Epithelial cell of esophagus (primary cell): Measurements from ENCODE around the gene PRRC2B.

Experiments used
- DNase-seq: peaks from one replicate; pipeline ENCODE4 v3.0.0; 2010; ENCODE audit warnings: low read depth
- H3K4me3 ChIP-seq: 2 replicates; pipeline ENCODE4 v1.5.1; 2011; ENCODE audit warnings: mild to moderate bottlenecking, low read length, control low read depth
- CTCF ChIP-seq: IDR thresholded peaks from 2 replicates; pipeline ENCODE4 v1.5.1; 2011; ENCODE audit warnings: low read depth, mild to moderate bottlenecking, low read length, control low read depth, inconsistent platforms; ENCODE audit not compliant: insufficient read depth; ENCODE audit errors: missing control alignments

Gene PRRC2B

GRCh38 chr9:131398204-131398603 lies 4.3 kb downstream of the PRRC2B start:
- peak overlapping the region; percentile 4 for H3K4me3 ChIP-seq
- no peak for DNase-seq
- no peak for TF ChIP-seq CTCF

- no peak for TF ChIP-seq CTCF
- H3K4me3 ChIP-seq: no peak overlapping the region
- DNase-seq: no peak
Measured at GRCh38 chr9:131399972-131400371, 6.1 kb downstream of the PRRC2B start.

- no peak for DNase-seq
- no peak for TF ChIP-seq CTCF
- H3K4me3 ChIP-seq: no peak overlapping the region
Measured at GRCh38 chr9:131400627-131401026, 6.7 kb downstream of the PRRC2B start.

- DNase-seq: peak; percentile 83
- H3K4me3 ChIP-seq: no peak overlapping the region
- TF ChIP-seq CTCF: no peak
Measured at GRCh38 chr9:131402073-131402472, 8.2 kb downstream of the PRRC2B start.

- peak overlapping the region; percentile 18 for H3K4me3 ChIP-seq
- DNase-seq: peak; percentile 86
- no peak for TF ChIP-seq CTCF
Measured at GRCh38 chr9:131402738-131403492, 9.0 kb downstream of the PRRC2B start.

GRCh38 chr9:131403493-131403773 lies 9.5 kb downstream of the PRRC2B start:
- DNase-seq: no peak
- TF ChIP-seq CTCF: no peak
- H3K4me3 ChIP-seq: no peak overlapping the region

GRCh38 chr9:131404581-131404980 lies 10.7 kb downstream of the PRRC2B start:
- no peak overlapping the region for H3K4me3 ChIP-seq
- DNase-seq: no peak
- TF ChIP-seq CTCF: no peak
